ENCODE measurements around the gene CRIM1.

The CRIM1 gene

DNA sequence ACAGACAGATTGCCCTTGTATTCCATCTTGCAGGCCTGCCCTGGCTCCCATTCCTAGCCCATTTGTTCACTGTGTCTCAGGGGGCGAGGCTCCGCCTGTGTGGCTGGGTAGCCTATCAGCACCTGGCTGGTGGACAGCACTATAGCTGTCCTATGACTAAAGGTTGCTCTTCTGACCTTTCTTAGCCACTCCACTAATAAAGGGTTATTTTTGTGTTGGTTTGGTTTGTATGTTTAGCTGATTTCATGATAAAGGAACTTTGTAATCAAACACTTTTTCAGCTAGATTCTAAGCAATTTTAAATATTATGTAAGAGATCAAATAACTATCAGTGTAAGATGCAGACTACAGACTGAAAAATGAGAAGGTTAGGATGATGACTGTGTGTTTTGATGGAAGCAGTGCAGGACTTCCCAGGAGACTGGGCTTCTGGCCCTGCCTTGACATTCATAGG, 72.2 kb downstream of the CRIM1 start:
- DNase-seq = no peak

DNA sequence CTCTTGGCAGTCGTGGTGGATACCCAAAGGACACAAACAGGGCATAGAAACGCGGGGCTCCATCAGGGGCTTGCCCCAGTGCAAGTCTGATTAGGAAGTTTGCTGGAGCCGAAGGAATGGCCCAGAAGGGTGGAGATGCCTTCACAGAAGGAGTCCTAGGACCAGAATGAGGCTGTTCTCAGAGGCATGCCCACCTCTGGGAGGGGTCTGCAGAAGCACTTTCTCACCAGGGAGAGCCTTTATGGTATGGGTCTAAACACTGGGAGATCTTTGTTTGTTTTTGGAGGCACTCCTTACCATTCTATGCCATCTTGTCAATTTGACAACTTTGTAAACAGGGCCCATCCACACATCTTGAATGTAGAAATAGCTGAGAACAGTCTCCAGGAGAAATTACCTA, 75.0 kb downstream of the CRIM1 start:
- DNase-seq = no peak

DNA sequence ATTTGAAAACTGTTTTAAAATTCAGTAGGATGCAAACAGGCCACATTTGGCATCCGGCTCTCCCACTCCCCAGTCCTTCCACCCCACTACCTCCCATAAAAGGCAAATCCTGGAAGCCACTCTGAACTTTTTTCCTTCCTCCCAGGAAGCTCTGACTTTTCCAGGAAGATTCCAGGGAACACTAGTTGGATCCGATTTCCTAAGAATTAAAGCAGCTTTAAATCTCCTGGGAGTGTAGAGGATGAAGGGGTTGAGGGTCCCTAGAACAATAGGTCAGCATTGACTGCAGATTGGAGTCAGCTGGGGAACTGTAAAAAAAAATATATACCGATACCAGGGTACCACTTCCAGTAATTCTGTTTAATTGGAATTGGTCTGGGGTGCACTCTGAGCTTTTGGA, 76.9 kb downstream of the CRIM1 start:
- DNase-seq = no peak

DNA sequence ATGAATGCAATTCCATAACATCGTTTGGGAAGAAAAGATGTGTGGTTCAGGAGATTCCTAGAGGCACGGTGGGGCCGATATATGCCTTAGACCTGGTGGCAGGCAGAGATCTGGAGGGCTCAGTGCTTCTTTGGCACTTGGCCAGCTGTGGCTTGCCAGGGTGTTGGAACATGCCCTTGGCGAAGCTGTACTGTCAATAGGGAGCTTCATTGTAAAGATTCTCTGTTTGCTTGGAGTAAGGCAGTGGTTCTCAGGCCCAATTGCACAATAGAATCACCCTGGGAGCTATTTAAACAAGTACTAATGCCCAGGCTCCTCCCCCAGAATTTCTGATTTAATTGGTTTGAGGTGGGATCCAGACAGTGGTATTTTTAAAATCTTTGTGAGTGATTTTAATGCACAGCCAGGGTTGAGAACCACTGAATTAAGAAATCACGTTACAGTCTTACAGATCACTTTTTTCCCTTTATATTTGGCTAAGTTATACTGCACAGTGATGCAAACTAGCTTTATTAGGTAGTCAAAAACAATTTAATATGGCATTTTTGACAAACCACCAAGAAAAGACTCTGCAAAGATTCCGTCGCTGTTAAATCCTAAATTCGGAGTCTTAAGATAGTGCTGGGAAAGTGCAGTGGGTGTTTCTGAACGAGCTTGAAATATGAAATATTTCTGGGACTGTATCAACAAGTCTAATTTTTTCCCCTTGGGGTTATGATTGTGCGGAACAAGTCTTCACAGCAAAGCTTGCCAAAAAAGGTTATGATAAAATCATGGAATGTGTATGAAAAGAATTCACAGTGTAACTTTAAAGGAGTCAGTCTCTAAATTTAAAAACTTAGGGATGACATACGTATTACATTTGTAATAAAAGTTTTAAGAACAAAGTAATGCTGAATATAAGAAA, 78.0 kb downstream of the CRIM1 start:
- no peak for DNase-seq

DNA sequence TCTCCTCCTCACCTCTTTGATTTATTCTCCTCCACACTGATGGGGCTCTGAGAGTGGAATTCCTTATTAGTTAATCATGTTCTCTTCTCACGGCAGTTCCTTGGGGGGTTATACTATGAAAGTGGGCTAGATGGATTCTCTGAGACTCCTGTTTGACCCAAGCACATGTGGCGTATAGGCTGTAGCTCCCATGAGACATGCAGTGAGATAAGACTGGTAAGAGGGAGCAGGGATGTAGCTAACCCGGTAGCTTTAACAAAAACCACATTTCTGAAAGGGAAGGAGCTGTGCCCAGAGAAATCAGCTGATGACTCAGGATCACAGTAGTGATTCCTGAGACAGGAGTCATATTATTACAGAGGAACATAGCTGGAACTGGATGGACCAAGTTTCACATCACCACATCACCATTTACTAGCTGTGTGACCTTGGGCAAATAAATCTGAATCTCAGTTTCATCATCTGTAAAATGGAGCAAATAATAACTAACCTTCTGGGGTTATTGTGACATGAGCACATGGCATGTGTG, 82.9 kb downstream of the CRIM1 start:
- DNase-seq = no peak

DNA sequence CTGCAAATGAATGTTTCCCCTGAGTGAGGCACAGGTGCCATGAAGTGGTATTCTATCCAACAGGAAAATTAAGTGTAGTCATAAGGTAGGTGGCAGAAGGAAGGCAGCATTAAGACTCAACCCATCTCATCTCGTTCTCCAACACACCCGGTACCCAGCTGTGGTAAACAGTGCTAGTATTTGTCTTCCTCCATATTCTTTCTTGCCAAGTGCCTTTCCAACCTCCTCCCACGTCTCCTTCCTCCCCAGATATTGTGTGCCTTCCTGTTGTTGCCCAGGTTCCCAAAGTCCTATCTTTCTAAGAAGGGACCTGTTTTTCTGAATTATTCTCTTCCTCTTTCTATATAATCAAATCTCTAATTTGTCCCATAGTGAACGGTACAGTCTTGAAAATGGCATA, 83.5 kb downstream of the CRIM1 start:
- DNase-seq = no peak

DNA sequence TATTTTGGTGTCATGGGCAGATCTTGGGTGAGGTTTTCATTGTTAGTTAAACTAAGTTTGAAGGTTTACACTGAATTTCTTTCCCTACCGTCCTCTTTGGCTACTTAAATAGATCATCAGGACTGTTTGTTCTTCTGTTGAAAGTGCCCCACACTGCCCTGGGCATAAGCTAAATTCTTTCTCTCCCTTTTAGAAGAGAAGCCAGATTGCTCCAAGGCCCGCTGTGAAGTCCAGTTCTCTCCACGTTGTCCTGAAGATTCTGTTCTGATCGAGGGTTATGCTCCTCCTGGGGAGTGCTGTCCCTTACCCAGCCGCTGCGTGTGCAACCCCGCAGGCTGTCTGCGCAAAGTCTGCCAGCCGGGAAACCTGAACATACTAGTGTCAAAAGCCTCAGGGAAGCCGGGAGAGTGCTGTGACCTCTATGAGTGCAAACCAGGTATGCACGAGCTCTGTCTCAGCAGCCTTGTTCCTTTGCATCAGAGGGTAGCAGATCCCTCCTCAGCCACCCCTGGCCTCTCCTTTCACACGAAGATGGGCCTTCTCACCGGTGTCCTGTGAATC, 85.6 kb downstream of the CRIM1 start:
- DNase-seq = no peak

DNA sequence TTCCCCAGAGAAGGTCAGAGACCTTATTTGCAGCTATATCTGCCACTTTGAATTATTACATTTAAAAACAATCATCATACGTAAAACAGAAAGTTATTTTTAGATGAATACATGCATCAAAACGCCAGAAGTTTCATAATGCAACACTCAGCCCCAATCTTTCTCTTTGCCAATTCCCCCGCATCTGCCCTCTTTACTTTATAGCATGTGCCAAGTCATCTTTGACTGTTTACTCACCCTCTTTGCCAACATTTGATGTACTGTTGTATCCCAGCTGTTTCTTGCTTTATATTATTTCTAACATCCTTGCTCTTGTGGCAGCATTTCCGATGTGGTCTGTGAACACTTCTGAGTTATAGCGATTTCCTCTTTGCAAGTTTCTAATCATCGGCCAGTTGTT, 86.2 kb downstream of the CRIM1 start:
- DNase-seq = no peak

DNA sequence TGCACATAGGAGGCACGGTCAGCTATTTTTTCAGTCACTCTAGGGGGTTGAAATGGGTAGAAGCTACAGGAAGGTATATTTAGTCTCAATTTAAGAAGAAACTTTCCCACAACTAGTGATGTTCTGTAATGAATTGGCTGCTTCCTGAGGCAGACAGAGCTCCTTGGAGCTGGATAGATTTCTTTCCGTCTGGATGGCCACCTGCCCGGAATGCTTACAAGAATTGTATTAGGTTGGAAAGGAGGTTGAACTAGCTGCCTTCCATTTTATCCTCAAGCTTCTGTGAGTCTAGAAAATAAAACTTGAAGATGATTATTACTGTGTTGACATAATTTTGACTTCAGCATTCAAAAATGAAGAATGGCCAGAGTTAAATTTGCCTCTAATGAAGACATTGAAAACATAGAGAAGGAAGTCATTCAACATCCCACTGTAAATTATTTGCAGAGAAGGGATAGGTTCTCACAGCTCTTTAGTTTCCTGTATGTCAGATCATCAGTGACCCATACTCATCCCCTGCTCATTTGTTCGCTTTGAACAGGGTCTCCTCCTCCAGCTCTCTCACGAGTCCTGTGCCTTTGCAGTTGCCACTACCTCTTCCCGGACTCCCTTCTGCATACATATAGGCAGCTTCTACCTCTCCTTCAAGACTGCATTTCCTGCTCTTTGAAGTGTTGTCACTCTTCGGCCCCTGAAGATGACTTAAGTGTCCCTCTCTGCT, 88.8 kb downstream of the CRIM1 start:
- no peak for DNase-seq

DNA sequence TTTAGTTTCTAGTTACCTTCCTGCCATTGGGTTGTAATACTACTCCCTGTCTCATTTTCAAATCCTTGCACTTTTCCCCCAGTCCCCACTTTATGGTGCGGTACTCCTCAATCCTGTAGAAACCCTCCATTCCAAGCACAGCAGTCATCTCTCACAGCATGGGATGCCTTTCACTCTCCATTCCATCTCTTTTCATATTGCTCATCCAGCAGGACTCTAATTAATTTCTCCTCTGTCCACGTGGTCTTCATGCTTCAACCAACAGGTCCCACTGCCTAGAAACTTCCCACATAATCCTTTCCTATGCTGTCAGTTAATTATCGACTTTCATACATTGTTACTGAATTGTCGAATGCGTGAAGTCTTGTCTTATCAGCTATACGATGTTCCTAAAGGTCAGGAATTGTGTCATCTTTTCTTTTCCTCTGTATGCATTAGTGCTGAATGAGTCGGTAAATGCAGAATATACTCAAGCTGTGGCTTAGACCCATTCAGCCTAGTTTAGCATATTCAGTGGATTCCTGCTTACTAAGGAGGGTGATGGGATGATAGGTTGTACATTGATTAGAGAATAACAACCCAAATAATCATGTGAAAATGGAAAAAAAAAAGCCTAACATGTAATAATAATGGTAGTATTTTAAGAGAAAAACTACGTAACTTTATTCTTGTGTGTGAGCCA, 89.7 kb downstream of the CRIM1 start:
- DNase-seq = no peak

DNA sequence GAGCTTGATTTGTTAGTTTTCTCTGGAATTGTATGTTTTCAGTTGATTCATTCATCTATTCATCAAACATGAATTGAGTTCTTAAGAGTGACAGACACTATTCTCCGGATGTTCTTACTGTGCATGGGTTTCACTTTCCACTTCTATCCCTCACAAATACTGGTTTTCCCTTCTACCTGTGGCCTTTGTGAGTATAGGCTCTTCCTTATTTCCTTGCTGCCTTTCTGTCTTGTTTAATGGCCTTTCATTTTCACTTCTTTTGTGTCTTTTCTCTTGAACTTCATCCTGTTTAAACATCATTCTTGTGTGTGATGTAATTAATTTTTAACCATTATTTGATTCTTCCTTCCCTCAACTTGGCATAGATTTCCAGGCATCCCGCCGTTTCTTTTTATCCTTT, 90.7 kb downstream of the CRIM1 start:
- no peak for DNase-seq

DNA sequence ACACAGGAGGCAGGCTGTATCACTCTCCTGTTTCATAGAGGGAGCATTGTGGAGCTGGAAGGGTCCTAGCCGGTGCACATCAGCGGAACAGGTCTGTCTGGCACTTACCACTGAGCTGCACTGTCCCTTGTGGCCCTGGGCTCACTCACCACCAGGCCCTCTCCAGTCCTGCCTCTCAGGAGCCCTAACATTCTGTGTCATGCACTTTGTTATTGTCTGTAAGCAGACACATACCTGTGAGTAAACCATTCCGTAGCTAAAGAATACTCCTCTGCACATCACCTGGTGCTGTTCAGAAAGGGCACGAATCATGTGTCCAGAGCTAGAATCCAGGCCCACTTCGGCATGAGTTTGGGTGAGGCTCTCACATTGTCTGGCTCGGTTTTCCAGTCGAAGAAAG, 93.6 kb downstream of the CRIM1 start:
- no peak for DNase-seq

DNA sequence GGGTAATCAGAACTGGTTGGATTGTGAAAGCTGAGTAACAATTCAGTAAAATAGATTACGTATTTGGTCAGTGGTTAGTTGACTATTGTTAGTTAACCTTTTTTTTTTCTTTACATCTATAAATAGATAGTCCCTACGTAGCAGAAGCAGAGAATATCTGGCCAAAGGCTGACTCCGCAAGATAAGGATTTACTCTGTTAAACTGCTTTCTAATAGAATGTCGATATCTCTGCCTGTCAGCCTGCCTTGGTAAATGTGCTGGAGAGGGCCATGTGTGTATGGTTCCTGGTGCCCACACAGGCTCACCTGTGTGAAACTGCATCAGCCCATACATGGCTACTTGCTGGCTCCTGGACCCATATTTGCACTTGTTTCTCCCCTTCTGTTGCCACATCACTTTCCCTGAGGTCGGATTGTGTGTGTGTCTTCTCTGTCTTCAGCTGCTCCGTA, 94.4 kb downstream of the CRIM1 start:
- no peak for DNase-seq

DNA sequence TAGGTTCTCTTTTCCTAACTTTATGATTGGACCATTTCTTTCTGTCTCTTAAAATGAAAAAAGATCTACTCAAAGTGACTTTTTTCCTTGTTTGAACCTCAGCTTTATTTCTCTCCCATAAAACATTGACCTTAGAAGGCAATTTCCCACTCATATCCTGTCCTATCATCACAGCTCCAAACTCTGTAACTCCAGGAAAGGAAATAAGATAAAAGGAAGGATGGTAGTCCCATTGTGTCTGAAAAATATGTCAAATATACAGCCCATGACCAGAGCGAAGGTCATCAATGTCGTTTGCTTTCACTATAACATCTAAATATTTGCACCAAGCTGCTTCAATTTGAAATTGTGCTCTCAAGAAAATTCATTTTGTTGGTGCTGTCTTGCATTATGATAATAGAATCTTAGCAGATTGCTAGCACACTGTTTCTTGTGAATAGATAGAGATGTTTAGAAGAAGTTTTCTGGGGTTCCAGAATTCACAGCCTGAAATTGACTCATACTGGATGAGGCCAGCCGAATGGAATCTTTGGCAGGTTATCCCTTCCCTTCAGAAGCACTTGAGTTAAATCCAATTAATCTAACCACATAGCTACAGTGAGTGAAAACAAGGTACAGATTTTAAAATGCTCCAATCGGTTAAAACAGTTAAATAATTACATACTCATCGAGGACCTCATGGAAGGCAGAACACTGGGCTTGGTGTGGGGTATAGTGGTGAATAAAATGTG, 95.1 kb downstream of the CRIM1 start:
- no peak for DNase-seq

DNA sequence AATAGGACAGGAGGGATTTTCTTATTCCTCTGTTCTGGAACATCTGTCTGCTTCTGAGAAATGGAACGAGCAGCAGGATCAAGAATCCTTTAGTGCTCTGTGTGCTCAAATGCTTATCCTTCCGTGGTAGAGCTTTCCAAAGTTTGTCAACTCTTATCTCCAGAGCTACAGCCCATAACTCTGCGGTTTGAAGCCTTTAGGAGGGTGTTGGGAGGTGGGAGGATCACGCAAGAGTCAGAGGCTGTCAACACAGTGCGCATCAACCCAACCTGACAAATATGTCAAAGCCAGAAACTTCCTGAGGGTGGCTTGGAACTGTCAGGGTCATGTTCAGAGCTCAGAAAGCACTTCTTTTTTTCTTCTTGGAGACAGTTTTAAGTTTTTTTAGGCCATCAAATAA, 95.9 kb downstream of the CRIM1 start:
- DNase-seq = no peak

DNA sequence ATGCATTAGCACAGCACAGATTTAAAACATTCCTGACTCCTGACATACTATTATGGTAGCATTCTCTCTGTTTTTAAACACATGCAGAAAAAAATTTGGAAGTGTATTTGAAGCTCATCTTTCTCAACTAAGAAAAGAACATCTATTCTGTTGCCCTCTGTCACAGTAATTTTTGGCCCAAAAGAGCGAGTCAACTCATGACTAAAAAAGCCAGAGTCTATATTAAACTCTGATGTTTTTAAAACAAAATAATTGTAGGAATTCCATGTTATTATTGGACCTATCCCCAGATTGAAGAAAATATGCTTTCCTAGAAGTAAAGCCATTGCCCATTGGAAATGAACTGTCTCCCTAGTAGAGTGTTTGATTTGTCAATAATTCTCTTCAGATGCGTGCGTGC, 96.7 kb downstream of the CRIM1 start:
- DNase-seq = no peak

DNA sequence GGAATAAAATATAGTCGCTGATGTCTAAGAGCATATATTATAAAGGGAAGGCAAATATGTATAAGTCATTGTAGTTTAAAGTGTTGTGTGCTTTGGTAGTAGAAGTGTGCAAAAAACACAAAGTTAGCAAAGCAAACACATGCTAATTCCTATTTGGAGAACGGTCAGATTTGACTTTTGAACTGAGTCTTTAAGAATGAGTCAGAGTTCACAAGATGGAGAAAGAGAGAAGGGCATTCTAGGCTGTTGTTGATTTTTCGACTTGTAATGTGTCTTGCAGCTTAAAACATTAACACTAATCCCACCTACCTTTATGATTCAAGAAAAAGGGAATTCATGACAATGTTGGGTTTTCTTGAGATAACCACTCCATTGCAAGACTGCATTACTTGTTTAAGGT, 98.1 kb downstream of the CRIM1 start:
- DNase-seq = no peak

DNA sequence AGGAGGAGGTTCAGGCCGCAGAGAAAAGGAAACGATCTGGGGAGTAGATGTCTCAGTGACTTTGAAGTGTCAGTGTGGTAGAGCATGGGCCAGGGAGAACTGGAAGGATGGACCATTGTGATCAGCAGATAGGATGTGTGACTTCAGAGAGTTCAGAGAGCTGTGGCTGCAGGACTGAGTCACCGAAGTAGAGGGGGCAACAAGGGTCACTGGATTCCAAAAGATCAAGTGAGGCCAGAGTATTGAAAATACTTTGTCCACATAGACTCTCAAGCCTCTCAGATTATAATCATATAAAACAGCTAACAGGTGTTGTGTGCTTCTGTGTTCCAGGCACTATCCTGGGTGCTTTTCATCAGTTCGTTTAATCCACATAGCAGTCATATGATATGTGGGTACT, 99.4 kb downstream of the CRIM1 start:
- DNase-seq = no peak

DNA sequence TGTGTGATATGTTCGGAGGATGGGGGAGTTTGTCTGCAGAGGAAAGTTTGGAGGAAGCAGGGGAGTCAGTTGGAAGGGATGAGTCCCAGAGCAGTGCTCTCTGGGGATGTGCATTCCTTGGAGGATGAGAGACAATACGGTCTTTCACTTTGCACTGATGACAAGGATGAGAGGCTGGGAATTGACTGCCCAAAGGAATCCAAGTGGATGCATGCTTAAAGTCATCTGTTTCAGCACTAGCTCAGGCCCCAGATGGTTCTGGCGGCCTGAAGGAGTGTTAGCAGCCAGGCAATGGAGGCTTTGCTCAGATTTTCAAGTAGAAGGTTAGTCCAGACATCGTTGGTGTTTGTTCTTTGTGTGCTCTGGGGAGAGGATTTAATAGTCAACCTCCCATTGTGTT, 100.2 kb downstream of the CRIM1 start:
- DNase-seq = no peak

DNA sequence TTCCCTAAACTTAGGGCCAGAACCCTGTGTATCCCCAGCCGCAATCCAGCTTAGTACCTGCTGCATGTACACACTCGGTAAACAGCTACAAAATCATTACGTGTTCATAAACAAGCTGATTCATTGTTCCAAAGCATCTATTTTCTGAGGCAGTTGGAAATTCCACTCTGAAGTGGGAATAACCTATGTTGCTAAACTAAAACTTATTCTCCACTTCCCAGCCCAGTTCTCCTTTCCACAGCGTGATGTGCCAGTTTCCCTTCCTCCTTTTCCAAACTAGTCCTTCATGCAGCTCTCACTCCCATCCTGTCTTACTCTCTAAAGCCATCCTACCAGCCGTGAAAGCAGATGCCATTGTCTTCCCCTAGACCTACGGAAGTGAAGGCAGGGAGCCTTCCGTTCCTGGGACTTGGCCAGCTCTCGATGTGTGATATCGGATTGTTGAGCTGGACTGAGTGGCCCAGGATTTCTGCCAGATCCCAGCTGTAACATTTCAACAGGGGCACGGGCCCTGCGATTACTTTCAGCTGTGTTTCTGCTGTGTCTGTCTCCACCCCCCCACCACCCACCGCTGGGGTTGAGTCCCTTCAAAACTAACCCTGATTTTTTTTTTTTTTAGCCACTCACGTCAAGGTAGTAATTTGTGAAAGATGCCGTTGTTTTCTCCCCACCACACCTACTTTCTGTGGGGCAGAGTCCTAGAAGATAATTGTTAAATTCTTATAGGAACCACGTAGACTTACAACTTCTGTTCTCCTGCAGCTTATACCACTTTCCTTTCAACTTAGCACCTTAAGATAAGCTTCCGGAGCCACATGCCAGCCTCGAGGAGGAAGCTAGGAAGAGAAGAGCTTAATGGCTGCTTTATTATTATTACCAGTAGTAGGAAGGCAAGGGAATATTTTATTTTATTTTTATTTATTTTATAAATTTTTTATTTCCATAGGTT, 100.9 kb downstream of the CRIM1 start:
- no peak for DNase-seq

DNA sequence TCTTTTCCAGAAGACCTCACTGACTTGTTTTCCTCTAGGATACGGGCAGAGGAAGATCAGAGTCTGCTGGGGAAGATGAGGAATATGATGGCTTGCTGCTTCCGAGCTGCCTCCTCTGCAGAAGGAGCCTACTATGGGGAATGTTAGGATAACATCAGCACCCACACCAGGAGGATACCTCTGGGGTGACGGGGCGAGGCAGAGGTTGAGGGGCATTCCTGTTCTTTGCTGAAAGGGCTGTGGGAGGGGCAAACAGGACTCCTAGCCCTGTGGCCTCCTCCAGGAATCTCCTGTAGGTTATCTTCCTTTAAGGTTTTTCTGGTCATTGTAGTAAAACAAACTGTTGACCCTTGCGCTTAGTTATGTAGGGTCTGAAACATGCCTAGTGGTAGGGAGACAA, 102.5 kb downstream of the CRIM1 start:
- DNase-seq = no peak
